ENCODE results near the gene GPAT3. TPM values are rescaled to one million over a fixed set of nuclear protein-coding genes. Genes with fewer than 3 reads are reported as not detected.
"Not testable (repeated sequence)": the region's sequence is repeated elsewhere in the genome, so short reads cannot be mapped to it uniquely, and the experiment has no call there.

GPAT3 gene
- total RNA-seq (ENCODE audit: low replicate concordance): 11.3 and 53.7 TPM in 2 replicates
- long read RNA-seq, transcript GPAT3-202 (13 exons, 2,631 nt): minor isoform, 49 of 398 reads
- long read RNA-seq, transcript GPAT3-201 (12 exons, 2,625 nt): major isoform, 270 of 398 reads
- long read RNA-seq, partial matches to known transcripts: 23 of 398 reads
- long read RNA-seq, other reads (novel, unspliced or antisense): 53 of 398 reads

DNA sequence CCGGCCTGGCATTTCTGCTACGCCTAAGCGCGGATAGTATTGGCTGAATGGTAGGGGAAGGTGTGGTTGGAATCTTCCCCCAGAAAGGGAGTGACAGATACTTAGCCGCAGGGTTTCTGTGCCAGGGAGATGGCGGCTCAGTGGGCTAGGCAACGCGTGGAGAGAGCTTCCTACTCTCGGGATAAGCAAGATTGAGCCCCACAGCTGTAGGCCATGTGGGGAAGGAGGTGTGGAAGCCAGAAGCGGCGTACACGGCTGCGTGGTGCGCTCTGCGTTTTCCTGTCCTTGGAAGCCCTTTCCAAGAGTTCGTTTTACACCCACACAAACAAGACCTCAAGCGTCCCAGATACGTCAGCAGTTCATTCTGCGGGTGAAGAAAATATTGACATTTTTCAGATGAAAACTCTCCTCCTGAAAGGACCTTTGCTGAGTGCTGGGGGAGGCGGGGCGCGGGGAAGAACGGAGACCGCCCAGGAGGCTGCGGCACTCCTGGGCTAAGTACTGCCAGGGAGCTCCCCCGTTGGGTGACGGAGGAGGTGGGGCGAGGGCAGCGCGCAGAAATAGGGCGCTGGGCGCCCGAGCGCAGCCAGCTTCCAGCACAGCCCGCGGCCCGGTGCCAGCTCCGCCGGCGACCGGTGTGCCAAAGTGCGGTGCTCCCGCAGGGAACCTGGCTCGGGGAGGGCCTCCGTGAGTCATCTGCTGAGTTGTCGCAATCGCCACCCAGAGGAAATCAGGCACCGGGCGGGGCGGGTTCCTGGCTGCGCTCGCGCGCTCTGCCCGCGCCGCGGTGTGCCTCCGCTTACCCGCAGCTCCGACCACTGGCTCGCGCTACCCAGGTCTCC is at the start of gene GPAT3:
Gene GPAT3 (plus strand): TSS at position 589 of the 842 bp plus-strand sequence. CDS start 515 bp downstream, outside the sequence.
- Mint-ChIP-seq H3K27ac (peak within 1 kb of the TSS; percentile 99), H3K36me3 (no peaks in the 10 kb centered on the region), H3K9me3 (no peaks in the 10 kb centered on the region), H3K4me3 (peak within 1 kb of the TSS; percentile 97), H3K4me1 (ENCODE audit: unreplicated experiment) (peaks cover 8% of the 10 kb centered on the region), H3K27me3 (peaks cover 66% of the 10 kb centered on the region)
- peak; percentile 77 for DNase-seq (ENCODE audit: extremely low spot score, unreplicated experiment)
- TF ChIP-seq CTCF (conservative IDR thresholded peaks at IDR 0.05): no peak

GRCh38 chr4:83486457-83487129 is 49.3 kb upstream of the GPAT3 start:
- Mint-ChIP-seq H3K27ac (peak overlapping the region; percentile 37), H3K4me3 (peak overlapping the region; percentile 30), H3K4me1 (ENCODE audit: unreplicated experiment) (peaks cover 5% of the 10 kb centered on the region), H3K27me3 (no peaks in the 10 kb centered on the region), H3K9me3 (no peaks in the 10 kb centered on the region), H3K36me3 (no peaks in the 10 kb centered on the region)
- DNase-seq (ENCODE audit: extremely low spot score, unreplicated experiment): no peak
- TF ChIP-seq CTCF (conservative IDR thresholded peaks at IDR 0.05): no peak

GRCh38 chr4:83489711-83490326 is 46.1 kb upstream of the GPAT3 start:
- Mint-ChIP-seq H3K27ac (no peak overlapping the region), H3K4me3 (no peak overlapping the region), H3K4me1 (ENCODE audit: unreplicated experiment) (no peaks in the 10 kb centered on the region), H3K27me3 (no peaks in the 10 kb centered on the region), H3K36me3 (no peaks in the 10 kb centered on the region), H3K9me3 (no peaks in the 10 kb centered on the region)
- DNase-seq (ENCODE audit: extremely low spot score, unreplicated experiment): no peak
- TF ChIP-seq CTCF (conservative IDR thresholded peaks at IDR 0.05): no peak

GRCh38 chr4:83490876-83491450 is 44.9 kb upstream of the GPAT3 start:
- no peaks in the 10 kb centered on the region for H3K36me3 Mint-ChIP-seq
- H3K27ac Mint-ChIP-seq: no peak overlapping the region
- H3K27me3 Mint-ChIP-seq: no peaks in the 10 kb centered on the region
- TF ChIP-seq CTCF (conservative IDR thresholded peaks at IDR 0.05): peak; percentile 86
- H3K4me3 Mint-ChIP-seq: no peak overlapping the region
- no peaks in the 10 kb centered on the region for H3K4me1 Mint-ChIP-seq (ENCODE audit: unreplicated experiment)
- no peak for DNase-seq (ENCODE audit: extremely low spot score, unreplicated experiment)
- no peaks in the 10 kb centered on the region for H3K9me3 Mint-ChIP-seq

DNA sequence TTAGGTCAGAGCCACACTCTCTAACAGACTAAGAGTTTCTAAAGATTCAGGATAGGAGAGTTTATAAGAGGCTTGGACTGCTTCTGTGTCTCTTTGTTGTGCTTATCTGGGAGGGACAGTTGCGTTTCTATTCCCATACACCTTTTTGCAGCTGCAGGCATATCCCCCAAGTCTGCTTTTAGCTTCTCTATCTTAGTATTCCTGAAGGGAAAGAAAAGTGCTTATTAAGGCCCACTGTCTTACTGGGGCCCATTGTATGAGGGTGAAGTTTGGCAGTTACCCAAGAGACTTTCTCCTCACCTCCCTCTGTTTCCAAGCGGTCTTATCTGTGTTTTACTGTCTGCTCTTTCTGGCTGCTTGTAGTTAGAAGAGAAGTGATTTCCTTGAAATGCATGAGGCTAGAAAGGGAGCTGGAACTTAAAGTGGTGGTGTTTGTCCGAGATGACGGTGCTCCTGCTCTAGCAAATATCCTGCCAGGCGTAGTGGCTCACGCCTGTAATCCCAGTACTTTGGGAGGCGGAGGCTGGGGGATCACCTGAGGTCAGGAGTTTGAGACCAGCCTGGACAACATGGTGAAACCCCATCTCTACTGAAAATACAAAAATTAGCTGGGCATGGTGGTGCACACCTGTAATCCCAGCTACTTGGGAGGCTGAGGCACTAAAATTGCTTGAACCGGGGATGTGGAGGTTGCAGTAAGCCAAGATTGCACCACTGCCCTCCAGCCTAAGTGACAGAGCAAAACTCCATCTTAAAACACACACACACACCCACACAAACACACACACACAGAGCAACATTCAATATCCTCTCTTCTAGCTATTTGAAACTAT is 39.6 kb upstream of the GPAT3 start:
- H3K36me3 Mint-ChIP-seq; H3K27me3 Mint-ChIP-seq; H3K4me1 Mint-ChIP-seq (ENCODE audit: unreplicated experiment); H3K4me3 Mint-ChIP-seq; H3K9me3 Mint-ChIP-seq; H3K27ac Mint-ChIP-seq; DNase-seq (ENCODE audit: extremely low spot score, unreplicated experiment): not testable (repeated sequence)
